Choroid plexus epithelial cell (primary cell): ENCODE results near the gene SNRNP200.
"Not testable (repeated sequence)": the region's sequence is repeated elsewhere in the genome, so short reads cannot be mapped to it uniquely, and the experiment has no call there.

ENCODE experiments used
- DNase-seq: peaks from one replicate; pipeline ENCODE4 v3.0.0-alpha.2; 2010; ENCODE audit warnings: low read depth
- H3K4me3 ChIP-seq: 2 replicates; pipeline ENCODE4 v1.5.1; 2011; ENCODE audit warnings: low read depth, mild to moderate bottlenecking, control low read depth, low read length, moderate library complexity
- TF ChIP-seq, protein P1 (sequence below): conservative IDR thresholded peaks from 2 replicates; pipeline ENCODE4 v1.5.1; 2011; ENCODE audit warnings: low read depth, mild to moderate bottlenecking, control low read depth, inconsistent platforms, low read length, moderate library complexity

Gene SNRNP200

DNA sequence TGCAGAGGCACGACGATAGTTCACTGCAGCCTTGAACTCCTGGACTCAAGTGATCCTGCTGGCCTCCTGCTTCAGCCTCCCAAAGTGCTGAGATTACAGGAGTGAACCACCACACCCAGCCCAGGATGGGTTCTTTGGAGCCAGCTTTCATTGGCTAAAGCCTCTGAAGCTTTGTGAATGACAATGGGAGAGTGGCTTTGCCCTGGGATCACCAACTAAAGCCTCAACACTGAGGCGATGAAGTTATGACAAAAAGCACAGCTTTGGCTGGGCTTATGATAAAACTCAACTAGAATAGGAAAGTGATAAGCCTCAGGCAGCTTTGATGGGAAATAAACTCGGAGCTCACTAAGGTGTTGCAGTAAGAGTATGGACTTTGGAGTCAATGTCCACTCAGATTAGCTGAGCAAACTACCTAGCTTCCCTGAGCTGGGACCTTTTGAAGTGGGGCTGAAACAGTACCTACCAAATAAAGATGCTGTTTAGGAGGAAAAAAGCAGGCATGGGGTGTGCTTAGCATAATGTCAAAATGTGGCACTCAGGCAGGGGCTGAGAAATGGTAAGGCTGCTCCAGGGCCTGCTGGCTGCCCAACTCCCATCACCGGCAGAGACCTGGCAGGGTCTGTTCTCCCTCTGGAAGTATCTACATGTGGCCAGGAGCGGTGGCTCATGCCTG is 43.9 kb downstream of the SNRNP200 start:
- TF ChIP-seq, protein P1, sequence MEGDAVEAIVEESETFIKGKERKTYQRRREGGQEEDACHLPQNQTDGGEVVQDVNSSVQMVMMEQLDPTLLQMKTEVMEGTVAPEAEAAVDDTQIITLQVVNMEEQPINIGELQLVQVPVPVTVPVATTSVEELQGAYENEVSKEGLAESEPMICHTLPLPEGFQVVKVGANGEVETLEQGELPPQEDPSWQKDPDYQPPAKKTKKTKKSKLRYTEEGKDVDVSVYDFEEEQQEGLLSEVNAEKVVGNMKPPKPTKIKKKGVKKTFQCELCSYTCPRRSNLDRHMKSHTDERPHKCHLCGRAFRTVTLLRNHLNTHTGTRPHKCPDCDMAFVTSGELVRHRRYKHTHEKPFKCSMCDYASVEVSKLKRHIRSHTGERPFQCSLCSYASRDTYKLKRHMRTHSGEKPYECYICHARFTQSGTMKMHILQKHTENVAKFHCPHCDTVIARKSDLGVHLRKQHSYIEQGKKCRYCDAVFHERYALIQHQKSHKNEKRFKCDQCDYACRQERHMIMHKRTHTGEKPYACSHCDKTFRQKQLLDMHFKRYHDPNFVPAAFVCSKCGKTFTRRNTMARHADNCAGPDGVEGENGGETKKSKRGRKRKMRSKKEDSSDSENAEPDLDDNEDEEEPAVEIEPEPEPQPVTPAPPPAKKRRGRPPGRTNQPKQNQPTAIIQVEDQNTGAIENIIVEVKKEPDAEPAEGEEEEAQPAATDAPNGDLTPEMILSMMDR = no peak
- H3K4me3 ChIP-seq = no peak overlapping the region
- no peak for DNase-seq

DNA sequence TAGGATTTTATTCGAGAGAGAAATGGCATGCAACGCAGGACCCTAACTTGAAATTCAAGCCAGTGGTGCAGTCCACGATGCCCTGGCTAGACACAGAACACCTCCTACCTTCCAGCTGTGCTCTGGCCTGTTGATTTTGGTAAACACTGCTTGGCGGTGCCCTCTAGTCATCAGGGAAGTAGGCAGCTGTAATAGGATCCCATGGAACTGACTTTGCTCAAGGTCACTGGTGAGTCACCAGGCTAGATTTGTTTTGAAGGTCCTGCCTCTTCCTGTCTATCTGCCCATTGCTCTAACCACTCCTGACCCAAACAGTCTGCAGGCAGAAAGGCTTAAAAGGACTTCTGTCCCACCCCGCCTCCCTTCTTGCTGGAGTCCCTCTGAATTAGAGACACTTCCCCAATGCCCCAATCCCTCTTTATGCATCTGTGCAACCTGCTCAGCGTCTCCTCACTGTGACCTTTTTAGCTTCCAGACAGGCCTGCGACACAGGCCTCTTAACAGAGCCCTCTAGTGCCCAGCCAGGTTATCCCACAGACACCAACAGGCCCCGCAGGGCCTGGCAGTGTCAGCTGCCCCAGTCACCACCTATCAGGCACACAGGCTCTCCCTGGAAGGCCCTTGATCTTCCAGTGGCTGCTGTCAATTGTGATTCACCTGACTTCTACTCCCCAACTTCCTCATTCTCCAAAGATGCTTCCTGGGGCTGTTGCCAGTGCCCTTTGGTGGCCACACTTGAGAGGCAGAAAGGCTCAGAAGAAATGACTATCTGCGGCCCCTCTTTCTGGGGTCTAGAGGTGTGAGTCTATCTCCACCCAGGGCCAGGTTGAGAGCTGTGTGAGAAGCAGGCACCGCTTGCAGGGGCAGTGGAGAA is 44.7 kb downstream of the SNRNP200 start:
- peak overlapping the region; percentile 7 for H3K4me3 ChIP-seq
- TF ChIP-seq, protein P1 = peak; percentile 43
- DNase-seq = peak; percentile 90

DNA sequence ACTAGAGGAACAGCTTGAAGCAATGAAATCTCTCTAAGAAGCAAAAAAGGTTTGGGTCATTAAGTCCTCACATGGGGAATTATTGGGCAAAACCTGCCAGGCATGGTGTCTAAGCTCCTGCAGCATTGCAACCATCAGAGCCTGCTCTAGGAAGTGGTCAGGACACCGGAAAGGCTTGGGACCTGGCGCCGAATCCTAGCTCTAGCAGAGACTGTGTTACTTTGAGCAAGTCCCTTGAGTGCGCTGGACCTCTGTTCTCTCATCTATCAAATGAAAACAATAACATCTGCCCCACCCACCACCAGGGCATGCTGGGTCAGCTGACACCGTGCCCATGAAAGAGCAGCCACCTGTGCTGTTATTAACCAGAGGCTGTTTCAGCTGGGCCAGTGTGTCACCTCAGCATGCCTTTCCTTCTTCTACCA is 45.8 kb downstream of the SNRNP200 start:
- DNase-seq = no peak
- TF ChIP-seq, protein P1 = no peak
- H3K4me3 ChIP-seq = no peak overlapping the region

DNA sequence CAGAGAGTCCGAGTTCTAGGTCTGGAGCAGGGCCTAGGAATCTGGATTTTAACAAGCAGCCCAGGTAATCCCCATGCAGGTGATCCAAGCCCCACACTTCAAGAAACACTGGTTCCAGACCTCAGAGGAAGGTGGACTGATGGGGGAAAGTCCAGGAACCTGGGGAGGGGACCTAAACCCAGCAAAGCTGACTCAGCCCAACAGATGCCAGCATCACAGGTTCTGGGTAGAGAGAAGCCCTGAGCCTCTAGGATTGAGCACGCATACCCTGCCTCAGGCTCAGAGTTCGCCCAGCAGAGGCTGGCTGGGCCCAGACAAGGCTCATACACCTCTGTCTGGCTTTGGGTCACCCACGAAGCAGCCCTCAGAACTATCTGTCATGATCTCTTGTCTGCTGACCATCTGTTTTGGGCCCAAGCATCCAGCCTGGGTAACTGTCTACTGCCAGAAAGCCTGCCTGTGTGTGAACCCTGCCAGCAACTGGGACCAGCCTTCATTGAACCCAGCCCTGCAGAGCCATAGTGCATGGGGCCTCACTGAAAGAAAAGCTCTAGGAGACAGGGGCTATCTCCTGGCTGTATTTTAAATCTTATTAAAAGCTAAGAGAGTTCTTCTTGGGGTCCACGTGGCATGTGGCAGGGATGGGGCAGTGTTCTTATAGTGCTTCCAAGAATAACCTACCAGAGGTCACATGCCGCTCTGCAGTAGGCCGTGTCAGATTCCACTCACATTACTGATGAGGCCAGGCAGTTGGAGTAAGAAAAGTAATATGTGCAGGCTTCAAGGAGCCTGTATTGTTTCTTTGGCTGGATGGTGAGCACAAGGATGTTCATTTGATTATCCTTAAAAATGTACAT is 47.0 kb downstream of the SNRNP200 start:
- H3K4me3 ChIP-seq = no peak overlapping the region

DNA sequence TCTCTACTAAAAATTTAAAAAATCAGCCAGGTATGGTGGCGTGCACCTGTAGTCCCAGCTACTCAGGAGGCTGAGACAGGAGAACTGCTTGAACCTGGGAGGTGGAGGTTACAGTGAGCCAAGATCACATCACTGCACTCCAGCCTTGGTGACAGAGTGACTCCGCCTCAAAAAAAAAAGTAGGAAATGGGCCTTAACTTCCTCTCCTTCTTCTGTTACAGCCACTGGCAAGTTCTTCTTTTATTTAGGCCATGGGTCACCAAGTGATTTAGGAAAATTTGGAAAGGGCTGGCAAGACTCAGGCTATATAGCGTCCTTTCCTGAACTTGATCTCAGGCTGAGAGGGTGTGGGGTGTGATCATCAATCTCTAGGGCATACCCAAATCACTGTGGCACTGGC is 47.6 kb downstream of the SNRNP200 start:
- not testable (repeated sequence) for DNase-seq, H3K4me3 ChIP-seq

More for the DNA sequence above, 47.0 kb downstream of the SNRNP200 start:
- TF ChIP-seq, protein P1 = no peak
- peak; percentile 81 for DNase-seq

DNA sequence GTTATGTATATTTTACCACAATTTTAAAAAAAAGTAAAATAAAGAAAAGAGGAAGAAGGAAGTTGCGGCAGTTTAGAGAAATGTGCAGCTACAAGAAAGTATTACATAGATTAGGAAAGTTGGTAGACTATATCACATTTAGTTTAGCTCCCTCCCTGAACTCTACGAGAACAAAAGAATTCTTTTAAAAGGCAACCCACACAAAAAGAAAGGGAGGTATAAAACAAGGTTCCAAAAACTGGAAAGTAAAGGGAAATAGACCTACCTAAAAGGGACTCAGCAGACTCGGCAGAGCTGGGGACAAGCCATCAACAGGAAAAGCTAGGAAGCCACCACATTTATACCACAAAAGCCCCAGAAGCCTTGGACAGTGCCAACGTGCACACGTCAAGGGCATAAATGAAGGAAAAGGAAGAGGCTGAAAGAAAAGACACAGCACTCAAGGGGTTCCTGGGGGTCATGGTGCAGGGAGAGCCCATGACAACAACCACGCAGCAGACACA is 48.7 kb downstream of the SNRNP200 start:
- TF ChIP-seq, protein P1 = no peak
- H3K4me3 ChIP-seq = no peak overlapping the region
- DNase-seq = no peak

DNA sequence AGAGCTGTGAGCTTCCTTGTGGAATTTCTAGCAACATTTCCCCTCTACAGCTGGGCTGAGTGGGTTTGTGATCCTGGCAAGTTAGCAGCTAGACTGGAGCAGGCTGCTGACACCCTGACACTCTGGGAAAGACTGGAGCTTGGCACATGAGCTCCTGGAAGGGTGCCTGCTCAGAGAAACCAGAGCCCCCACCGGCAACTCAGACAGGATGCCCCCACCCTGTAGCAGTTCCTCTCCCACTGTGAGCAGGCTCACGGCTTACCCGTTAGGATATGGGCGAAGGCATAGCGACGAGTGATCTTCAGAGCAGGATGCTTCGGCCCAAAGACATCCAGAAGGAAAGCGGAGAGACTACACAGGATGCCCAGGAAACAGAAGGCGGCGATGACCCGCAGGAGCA is 50.8 kb downstream of the SNRNP200 start:
- TF ChIP-seq, protein P1 = no peak
- no peak overlapping the region for H3K4me3 ChIP-seq
- DNase-seq = no peak
